H1 (cell line): ENCODE data around the gene MRAP2. TPM values are rescaled to one million over a fixed set of nuclear protein-coding genes. Genes with fewer than 3 reads are reported as not detected.

Experiments
- BACH1 ChIP-seq: IDR thresholded peaks from 2 replicates; pipeline ENCODE4 v1.6.1; 2012; ENCODE audit warnings: low read length, improper control_type of control experiment
- polyA plus RNA-seq, 7 experiments: library from polyadenylated mRNA; depleted of rRNA in 3 of 7; stranded (reverse) in 5 of 7; unstranded in 2 of 7; fragments of >200 nt in 5 of 7; fragments of 200-250 nt in 2 of 7; gene quantifications; 1 replicate in 5 of 7; 2 replicates in 1 of 7; 4 replicates in 1 of 7; pipeline versions ENCODE4 v1.2.1 to v1.2.3, GENCODE V29; 2011 to 2013; ENCODE audit warnings: missing spikeins in 2 of 7, mixed read lengths in 2 of 7
- total RNA-seq: library from RNA; stranded (reverse); fragmentation: NEBNext Ultra II Directional; extraction: Animal tissue kit (Norgen Biotek cat#: 25700); gene quantifications from 2 replicates; pipeline ENCODE4 v1.2.1, GENCODE V29; 2021
- TF ChIP-seq, protein P1 (sequence below): IDR thresholded peaks from 2 replicates; pipeline ENCODE4 v1.6.1; 2012; ENCODE audit warnings: inconsistent platforms

Gene MRAP2
- total and polyA plus RNA-seq, 2 of the 8 experiments (the other 6 are each of a cell fraction or from before 2014, with no cell fraction given): 5.0 to 11.0 TPM

DNA sequence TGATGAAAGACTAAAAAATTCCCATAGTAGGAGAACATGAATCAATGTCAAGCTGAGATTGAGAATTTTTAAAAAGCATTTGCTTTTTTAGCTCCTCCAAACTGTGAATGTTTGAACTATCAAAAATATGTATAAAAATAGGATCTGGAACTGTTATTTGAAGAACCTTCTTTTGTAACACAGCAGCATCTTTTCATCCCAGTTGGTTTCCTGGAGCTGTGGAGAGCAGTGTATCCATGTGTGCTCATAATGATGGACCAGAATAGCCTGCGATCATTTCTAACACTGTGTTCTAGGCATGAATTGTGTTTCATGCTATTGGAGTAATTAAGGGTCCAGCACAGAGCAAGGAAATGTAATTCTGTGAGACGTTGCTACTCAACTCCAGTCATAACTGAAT, 22.1 kb downstream of the MRAP2 start (continued):
- TF ChIP-seq, protein P1, sequence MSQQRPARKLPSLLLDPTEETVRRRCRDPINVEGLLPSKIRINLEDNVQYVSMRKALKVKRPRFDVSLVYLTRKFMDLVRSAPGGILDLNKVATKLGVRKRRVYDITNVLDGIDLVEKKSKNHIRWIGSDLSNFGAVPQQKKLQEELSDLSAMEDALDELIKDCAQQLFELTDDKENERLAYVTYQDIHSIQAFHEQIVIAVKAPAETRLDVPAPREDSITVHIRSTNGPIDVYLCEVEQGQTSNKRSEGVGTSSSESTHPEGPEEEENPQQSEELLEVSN: no peak
- no peak for TF ChIP-seq BACH1
